ENCODE data around the gene KIRREL3. TPM values are rescaled to one million over a fixed set of nuclear protein-coding genes. Genes with fewer than 3 reads are reported as not detected.

KIRREL3 gene
- polyA plus RNA-seq, 1 experiment, result 2.3 TPM

GRCh38 chr11:126694065-126694625 lies 306.4 kb downstream of the KIRREL3 start:
- ChIA-PET CTCF (no interaction called here), POLR2A (no interaction called here)
- no peak overlapping the region for H3K4me3 ChIP-seq (ENCODE audit: low read depth, low read length)
- H3K27ac ChIP-seq (ENCODE audit: low read depth, low read length), result no peak overlapping the region
- no peaks in the 10 kb centered on the region for H3K27me3 ChIP-seq (ENCODE audit: control insufficient read depth, insufficient read depth, low read length)
- no peak for TF ChIP-seq CTCF (IDR thresholded peaks at IDR 0.05; ENCODE audit: low read depth, low read length)
- peaks cover 3% of the 10 kb centered on the region; the same call in 1 of the 2 replicates for H3K9me3 ChIP-seq (ENCODE audit: control insufficient read depth, insufficient read depth, low read length)
- no peak for DNase-seq (ENCODE audit: low read depth, low spot score)

DNA sequence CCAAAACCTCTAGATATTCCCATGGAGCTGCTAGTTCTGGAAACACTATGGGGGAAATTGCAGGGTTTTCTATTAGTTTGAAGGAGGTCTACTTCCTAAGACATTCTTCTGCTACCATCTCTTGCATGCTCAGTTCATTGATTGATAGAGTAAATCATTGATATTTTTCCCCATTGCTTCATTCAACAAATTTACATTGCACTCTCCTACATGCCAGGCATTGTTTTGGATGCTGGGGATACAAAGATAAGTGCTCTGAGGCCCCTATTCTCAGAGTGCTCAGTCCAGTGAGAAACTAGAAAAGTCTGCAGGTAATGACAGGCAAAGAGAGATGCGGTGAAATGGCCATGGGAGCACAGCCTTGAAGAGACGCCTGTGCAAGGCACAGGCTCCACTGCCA lies 313.1 kb downstream of the KIRREL3 start:
- Histone ChIP-seq H3K27me3 (ENCODE audit: control insufficient read depth, insufficient read depth, low read length) (no peaks in the 10 kb centered on the region), H3K4me3 (ENCODE audit: low read depth, low read length) (no peak overlapping the region), H3K27ac (ENCODE audit: low read depth, low read length) (no peak overlapping the region), H3K9me3 (ENCODE audit: control insufficient read depth, insufficient read depth, low read length) (no peaks in the 10 kb centered on the region)
- no peak for TF ChIP-seq CTCF (IDR thresholded peaks at IDR 0.05; ENCODE audit: low read depth, low read length)
- POLR2A ChIA-PET, result no interaction called here
- CTCF ChIA-PET, result no interaction called here
- no peak for DNase-seq (ENCODE audit: low read depth, low spot score)

- Histone ChIP-seq H3K27ac (ENCODE audit: low read depth, low read length) (no peak overlapping the region), H3K27me3 (ENCODE audit: control insufficient read depth, insufficient read depth, low read length) (no peaks in the 10 kb centered on the region), H3K9me3 (ENCODE audit: control insufficient read depth, insufficient read depth, low read length) (no peaks in the 10 kb centered on the region), H3K4me3 (ENCODE audit: low read depth, low read length) (no peak overlapping the region)
- no peak for TF ChIP-seq CTCF (IDR thresholded peaks at IDR 0.05; ENCODE audit: low read depth, low read length)
- CTCF ChIA-PET, result no interaction called here
- DNase-seq (ENCODE audit: low read depth, low spot score), result no peak
- POLR2A ChIA-PET, result no interaction called here
These were observed 313.6 kb downstream of the KIRREL3 start for GRCh38 chr11:126686938-126687337.

DNA sequence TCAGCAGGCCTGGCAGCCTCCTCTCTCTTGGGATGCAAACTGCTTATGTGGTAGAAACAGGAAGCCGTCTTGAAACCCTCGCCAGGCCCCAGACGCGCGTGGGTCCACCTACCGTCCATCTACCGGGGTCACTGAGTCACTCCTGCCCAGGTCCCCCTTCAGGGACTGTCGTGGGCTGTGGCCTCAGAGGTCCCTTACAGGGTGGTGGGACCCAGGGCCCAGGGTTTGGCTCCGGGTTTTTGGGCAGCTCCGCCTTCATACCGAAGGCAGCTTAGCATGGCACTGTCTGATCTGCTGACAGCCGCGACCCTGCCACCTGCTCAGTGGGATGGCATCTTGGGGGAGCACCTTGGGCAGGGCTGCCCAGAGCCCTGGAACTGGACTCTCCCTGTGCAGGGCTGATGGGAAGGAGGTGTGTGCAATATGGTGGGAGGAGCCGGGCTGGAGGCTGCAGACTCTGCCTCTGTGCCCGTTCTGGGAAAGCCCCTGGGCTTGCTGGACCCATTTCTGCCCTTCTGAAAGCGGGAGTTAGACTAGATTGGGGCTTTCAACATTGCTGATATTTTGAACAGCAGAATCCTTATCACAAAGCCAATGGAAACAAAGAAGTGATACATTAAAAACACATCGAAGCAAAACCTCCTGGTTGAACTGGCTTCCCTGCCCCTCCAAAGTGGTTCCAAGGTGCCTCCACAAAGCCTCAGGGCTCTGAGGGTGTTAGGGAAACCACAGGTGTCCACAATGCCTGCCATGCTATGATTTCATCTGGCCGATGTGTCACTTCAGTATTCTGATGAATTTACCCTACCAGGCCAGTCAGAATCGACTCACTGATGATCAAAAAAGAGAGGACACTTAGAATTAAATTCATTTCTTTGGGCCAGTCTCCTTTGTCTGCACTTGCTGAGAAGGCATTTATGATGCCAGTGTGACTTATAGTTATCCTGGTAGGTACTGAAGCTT lies 316.5 kb downstream of the KIRREL3 start:
- Histone ChIP-seq H3K27me3 (ENCODE audit: control insufficient read depth, insufficient read depth, low read length) (no peaks in the 10 kb centered on the region), H3K27ac (ENCODE audit: low read depth, low read length) (no peak overlapping the region), H3K4me3 (ENCODE audit: low read depth, low read length) (no peak overlapping the region), H3K9me3 (ENCODE audit: control insufficient read depth, insufficient read depth, low read length) (no peaks in the 10 kb centered on the region)
- TF ChIP-seq CTCF (IDR thresholded peaks at IDR 0.05; ENCODE audit: low read depth, low read length), result no peak
- CTCF ChIA-PET, result no interaction called here
- DNase-seq (ENCODE audit: low read depth, low spot score), result no peak
- POLR2A ChIA-PET, result no interaction called here

DNA sequence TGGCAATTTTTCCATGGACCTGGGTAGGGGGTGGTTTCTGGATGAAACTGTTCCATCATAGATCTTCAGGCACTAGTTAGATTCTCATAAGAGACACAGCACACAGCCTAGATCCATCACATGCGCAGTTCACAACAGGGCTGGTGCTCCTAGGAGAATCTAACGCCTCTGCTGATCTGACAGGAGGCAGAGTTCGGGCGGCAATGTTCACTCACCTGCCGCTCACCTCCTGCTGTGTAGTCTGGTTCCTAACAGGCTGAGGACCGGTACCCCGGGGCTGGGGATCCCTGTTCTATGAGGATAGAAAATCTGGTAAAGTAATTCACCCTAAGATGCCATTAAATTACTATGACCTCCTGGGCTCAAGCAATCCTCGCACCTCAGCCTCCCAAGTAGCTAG lies 318.0 kb downstream of the KIRREL3 start:
- no peak overlapping the region for H3K4me3 ChIP-seq (ENCODE audit: low read depth, low read length)
- CTCF ChIA-PET, result no interaction called here
- H3K27ac ChIP-seq (ENCODE audit: low read depth, low read length), result no peak overlapping the region
- no peaks in the 10 kb centered on the region for H3K27me3 ChIP-seq (ENCODE audit: control insufficient read depth, insufficient read depth, low read length)
- no peak for DNase-seq (ENCODE audit: low read depth, low spot score)
- POLR2A ChIA-PET, result no interaction called here
- no peak for TF ChIP-seq CTCF (IDR thresholded peaks at IDR 0.05; ENCODE audit: low read depth, low read length)
- no peaks in the 10 kb centered on the region for H3K9me3 ChIP-seq (ENCODE audit: control insufficient read depth, insufficient read depth, low read length)
